Activated CD4-positive, alpha-beta T cell treated with anti-CD3 and anti-CD28 coated beads for 4 hours (primary cell): Measurements from ENCODE around the gene EWSR1.

ENCODE experiments used
- DNase-seq, 2 donors: peaks; one replicate each; pipeline ENCODE4 v3.0.0-alpha.2; 2020

Gene EWSR1

DNA sequence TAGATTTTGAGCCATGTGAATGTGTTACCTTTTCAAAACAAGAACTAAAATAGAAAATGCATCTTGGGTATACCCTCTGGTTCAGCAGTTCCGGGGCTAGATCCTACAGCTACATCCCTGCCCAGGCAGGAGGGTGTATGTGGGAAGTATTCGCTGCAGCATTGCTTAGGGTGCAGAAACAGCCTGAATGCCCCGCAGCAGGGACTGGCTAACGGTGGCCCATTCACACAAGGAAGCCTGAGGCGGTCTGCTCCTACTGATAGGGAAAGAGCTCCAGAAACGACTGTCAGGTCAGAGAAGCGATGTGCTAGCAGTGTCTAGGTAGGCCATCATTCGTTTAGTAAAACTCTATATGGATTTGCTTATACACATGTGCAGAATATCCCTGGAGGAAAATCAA lies 57.3 kb downstream of the EWSR1 start:
- no peak for DNase-seq

DNA sequence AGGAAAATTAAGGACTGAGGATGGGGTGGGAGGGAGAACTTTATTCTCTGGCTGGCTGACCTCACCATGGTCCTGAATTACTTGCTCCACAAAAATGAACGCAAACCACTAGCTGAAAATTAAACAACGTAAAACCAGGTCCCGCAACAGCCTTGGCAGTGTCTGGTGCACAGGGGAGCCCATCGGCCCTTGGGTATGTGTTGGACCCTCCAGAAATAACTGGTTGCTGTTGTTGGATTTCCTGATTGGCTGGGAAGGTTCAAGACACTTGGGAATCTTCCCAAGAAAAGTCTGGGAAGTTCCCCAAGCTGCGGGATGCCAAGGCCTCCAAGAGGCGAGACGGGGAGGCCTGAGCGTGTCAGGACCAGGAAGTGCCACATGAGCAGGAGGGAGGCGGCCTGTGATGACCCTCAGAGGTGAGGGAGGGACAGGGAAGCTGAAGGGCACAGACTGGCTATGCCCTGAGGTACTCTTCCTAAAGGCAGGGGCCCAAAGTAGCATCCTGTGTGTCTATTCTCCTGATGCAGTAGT lies 57.8 kb downstream of the EWSR1 start:
- DNase-seq, result no peak

DNA sequence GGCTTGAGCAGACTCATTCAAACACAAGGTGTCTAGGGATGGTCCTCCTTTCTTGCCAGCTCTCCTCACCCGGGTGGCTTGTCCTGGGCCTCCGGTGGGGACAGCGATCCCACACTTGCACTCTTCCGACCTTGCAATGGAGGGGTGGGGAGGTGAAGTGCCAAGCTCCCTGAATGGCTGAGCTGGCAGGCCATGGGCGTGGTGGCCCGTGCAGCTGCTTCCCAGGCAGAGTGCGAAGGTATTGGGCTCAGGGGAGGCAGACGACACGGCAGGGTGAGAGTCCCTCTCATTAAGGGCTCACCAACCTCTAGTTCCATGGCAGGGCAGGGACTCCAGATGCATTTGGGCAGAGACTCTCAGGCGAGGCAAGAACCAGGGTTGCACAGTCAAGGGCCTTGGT lies 58.4 kb downstream of the EWSR1 start:
- DNase-seq, result no peak

DNA sequence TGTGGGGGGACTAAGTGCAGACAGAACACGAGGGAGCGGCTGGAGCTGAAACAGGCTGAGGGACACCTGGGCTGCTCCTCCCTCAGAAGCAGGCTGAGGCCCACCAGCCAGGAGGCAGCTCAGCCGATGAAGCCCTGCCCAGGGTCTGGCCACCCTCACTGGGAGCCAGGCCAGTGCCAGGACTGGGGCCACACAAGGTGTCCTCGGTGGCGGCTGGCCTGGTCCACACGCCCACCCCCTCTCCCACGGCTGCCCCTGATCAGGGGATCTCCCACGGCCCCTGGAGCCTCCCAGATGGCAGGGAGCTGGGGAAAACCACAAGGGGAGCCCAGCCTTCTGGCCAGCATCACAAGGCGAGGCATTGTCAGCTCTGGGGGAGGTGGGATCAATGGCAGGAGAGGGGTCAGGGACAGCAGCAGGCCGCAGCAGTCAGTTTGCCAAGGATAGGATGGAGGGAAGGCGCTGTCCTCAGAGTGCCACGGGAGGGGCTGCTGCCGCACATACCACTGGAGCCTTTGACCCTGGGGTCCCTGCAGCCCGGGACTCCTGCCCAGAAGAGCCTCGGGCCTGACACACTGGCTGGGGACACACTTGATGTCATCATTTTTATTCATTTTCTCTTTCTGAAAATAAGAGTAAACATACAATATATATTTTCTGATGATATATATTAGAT lies 59.2 kb downstream of the EWSR1 start:
- DNase-seq, result no peak

DNA sequence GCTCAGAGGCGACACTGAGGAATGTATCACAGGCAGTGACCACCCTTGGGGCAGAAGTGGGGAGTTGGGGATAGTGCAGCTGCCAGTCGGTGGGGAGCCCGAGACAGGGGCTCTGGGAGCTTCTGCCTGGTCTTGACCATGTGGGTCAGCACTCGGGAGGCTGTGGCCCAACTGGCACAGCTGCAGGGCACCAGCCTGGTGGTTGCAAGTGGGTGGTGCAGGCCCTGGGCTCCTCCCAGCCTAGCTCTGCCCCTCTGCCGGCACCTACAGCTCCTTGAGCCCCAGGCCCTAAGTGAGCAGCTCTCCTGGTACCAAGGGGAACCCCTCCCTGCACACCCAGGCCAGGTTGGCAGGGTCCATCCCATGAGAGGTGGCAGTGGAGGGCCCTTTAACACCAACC lies 60.0 kb downstream of the EWSR1 start:
- no peak for DNase-seq

DNA sequence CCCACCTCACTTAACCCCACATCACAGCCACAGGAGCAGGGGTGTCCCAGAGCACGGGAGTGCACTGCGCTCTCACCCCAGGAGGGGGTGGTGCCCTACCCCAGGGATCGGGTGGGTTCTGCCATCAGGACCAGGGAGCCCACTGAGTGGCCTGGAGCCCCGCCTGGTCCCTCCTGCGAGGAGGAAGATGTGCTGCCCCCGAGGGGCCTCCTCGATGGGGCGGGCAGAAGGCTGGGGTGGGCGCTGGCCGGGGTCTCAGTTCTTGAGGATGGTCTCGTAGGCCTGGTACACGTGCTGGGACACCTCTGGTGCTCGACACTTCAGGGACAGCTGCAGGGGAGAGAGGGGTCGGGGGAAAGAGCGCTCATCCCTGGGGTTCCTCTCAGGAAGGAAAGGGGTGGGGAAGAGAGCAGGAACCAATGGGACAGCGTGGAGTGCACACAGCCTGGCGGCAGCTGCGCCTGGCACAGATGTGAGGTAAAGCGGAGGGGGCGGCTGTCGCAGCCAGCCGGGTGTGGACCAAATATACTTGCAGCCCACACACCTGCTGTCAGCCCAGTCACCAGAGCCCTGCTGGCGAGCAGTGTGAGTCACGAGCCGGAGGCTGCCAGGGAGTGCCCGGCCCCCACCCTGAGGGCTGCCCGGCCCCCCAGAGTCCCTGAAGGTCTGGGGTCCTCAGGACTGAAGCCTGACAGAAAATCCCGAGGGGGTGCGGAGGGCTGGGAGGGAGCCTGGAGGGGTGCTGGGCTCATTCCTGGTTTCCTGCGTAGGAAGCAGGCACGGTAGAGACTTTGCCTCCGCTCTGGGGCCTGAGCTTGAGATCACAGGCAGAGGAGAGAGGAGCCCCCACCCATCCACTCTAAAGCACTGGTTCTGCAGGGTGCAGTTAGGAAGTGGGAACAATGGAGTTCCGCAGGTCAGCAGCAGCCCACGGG lies 60.8 kb downstream of the EWSR1 start:
- no peak for DNase-seq

DNA sequence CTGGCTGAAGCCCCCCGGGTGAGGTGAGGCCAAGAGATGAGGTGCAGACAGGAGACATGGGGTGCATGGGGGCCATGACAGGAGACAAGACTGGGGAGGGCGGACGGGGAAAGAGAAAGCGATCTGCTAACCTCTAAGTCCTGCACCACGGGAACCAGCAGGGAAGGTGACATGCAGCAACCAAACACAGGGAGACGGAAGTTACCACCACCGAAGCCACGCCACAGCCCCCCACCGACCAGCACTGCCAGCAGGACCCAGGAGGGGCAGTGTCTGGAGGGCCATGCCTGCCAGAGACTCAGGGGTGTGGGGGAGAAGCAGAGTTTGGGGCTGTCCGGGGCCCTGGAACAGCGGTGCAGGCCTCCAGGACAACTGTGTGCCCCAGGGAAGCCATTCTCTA lies 61.5 kb downstream of the EWSR1 start:
- no peak for DNase-seq

DNA sequence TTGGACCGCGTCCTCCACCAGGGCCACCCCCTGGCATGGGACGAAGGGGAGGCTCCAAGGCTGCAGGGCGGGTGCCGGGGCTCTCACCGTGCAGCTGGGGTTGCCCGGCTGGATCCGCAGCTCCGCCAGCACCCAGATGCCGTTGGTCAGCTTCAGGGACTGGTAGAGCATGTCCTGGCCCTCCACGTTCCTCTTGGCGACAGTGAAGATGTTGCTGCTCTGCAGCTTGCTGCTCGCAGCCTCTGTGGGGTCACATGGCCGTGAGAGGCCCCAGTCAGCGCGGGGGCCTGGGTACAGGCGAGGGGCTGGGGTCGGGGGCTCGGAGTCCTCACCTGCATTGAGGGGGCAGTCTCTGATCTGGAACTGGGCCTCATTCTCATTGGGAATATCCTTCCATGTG lies 62.2 kb downstream of the EWSR1 start:
- DNase-seq, result no peak

DNA sequence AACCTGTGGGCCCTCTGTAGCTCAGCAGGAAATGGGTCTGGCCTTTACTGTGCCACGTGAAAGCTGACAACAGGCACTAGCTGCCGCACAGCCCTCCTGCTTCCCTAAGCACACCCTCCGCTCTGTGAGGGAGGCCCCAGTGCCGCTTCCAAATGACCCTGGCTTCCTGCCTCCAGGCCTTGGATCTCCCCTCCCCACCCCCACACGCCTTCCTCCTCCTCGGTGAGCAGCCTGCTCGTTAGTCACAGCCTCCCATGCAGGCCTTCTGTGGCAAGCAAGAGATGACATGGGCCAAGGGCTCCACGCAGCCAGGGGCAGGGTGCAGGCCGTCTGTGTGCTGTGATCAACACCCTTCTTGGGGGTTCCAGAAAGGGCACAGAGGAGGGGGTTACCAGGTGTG lies 62.7 kb downstream of the EWSR1 start:
- no peak for DNase-seq

DNA sequence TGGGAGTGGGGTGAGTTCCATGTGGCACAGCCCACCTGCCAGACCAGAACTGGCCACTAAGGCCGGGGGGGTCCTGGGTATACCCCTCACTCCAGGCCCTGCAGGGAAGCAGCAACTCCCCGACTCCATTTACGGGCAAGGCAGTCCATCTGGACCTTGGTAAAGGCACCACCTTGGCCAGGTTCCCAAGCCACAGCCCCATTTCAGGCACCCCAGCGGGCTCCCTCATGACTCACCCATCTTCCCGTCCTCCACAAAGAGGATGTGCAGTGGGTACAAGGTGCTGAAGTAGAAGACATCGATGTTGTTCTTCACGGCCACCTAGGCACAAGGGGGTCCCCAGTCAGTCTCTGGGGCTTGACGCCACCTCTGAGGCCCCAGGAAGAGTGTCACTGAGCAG lies 63.1 kb downstream of the EWSR1 start:
- no peak for DNase-seq

DNA sequence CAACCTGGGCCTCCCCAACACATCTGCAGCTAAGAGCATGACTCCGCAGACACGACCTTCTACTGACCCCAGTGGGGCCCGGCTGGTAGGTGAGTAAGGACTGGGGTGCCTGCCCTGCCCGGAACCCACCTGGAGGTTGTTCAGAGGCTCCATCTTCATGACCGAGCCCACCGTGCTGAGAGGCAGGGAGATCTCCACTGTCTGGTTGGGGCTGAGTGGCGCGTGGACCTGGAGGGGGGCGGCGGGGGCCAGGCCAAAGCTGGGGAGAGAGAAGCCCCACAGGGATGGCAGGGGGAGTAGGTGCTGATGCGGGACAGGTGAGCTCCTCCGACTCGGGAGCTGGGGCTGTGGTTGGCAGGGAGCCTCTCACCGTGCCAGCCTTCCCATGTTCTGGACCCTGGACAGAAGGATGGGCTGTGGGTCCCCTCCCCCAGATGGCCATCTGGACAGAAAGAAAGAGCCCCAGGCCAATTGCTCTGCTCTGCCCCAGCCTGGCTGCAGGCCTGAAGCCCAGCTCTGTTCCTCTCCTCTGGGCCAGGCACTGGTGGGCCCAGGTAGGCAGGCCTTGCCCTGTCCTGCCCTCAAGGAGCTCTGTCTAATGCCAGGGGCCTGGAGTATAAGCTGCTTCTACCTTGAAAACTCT lies 63.7 kb downstream of the EWSR1 start:
- DNase-seq, result no peak

DNA sequence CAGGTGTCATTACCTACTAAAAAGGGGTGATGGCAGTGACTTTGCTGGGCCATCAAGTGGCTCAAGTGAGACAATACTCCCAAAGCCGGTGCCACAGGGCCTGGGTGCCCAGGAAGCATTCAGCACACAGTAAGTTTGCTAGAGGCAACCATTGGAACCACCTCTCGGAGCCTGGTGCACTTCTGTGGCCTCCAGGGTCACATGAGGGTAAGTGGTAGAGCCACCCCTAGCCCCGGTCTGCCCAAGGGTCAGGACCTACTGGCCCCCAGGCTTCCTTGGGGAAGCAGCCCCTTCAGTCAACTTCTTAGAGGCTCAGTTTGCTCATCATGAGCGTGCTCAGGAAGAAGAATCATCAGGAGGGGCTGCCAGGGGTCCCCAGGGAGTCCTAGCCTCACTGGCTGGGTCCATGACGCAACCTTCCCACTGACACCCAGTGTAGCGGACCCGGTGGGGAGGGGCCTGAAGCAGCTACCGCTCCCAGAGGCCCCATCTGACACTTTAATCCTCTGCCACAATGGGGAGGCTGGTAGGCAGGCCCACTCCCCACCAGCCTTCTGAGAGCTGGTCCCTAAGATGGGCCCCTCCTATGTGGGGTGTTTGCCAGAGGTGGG lies 64.9 kb downstream of the EWSR1 start:
- DNase-seq, result no peak

DNA sequence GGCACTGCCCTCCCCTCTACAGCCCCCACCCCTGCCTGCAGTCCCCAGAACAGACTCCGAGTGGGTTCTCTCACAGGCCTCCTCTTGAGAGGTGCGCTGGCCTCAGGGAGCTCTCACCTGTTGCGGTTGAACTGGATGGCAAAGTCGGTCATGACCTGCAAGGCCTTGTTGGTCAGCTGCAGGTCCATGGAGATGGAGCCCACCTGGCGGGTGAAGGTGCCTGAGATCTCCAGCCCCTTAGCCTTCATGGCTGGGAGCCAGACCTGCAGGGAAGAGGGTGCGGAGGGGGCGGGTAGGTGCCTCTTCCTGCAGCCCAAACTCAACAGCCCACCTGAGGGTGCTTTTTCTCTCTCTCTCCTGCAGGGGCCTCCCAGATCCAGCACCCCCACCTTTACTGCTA lies 66.1 kb downstream of the EWSR1 start:
- DNase-seq, result no peak

DNA sequence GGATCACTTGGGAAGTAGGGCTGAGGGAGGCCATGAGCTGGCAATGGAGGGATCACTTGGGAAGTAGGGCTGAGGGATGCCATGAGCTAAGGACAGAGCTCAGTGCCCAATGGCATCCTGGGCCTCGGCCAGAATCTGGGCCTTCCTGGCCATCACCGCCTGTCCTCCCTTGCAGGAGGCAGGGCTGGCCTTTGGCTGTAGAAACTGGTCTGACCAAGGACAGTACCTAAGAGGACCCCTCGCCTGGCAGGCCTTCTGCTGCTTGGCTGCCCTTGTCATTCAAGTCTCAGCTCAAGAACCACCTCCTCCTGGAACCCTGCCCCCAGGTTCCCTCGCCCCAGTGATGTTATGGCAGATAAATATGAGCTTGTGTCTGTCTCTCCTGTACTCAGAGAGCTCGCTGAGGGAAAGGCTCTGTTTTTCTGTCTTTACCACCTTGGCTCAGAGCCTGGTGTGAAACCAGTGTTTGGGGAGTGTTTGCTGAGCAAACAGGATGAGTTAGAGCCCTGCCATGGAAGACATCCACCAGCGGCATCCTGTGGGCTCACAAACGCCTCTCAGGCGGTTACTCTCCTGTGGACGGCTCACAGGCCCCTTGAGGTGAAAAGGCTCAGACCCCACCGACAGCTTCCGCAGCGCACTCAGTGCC lies 66.8 kb downstream of the EWSR1 start:
- no peak for DNase-seq

DNA sequence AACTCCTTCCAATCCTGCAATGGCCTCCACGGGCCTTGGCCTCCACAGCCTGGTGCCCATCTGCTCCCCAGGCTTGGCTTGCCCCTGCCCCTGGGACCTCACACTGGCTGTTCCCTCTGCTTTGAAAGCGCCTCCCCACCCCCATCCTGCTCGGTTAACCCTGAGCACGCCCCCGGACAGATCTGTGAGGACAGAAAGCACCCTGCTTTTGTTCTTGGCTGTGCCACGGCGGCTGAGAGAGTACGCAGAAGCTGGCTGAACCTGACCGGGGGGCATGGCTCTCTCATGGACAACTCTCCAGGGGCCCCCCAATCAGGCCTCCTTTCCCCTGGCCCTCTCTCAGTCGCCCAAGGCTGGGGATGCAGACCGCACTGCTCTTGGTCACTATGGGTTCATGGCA lies 67.6 kb downstream of the EWSR1 start:
- no peak for DNase-seq

DNA sequence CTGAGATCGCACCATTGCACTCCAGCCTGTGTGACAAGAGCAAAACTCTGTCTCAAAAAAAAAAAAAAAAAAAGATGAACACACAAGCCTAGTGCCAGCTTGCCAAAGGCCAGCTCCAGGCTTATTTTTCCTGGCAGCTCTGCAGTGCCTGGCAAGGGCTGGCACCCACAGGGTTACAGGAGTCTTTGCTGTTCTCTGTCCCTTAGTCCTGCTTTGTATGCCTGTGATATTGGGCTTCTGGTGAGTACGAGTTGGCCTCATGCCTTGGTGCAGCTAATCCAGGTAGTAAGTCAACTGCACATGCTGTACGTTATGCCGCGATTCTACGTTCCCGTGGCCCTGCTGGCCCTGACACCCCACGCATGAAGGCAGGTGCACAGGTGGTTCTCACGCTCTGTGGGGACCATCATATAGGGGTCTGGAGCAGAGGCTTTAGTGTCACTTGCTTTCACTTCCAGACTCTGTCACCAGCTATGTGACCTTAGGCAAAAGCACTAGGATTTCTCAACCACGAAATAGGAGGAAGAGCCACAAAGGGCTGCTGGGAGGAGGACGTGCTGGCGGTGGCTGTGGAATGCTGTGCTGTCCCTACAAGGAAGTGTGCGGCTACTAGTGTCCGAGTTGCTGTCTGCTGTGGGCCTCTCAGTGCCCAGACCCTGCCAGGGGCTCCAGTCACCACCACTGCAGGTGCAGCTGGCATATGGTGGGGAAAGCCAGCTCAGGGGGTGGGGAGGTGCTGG lies 68.9 kb downstream of the EWSR1 start:
- no peak for DNase-seq

DNA sequence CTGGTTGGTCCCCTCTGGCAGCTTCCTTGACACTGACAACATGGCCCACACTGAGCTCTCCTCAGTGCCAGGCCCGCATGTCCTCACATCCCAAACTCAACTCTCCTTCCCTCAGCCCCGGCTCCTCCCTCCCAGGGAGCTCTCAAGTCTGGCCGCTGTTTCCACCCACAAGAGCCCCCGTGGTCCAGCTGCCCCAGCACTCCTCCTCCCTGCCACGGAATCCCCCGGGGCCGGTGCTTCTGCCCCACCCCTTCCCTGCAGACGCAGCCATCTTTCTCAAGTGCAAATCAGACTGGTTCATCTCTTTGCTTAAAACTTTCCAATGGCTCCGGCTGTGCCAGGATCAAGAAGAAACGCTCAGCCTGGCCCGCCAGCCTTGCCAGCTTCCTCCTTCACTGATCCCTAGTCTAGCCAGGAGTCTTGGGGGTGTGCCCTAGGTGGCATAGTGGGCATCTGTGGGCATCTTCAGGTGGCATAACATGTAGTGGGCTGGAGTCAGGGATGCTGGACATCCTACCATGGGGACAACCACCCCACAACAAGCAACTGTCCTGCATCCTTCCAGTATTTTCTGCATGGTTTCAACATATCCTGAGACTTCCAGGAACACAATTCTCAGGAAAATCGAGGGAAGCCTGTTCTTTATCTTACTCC lies 69.7 kb downstream of the EWSR1 start:
- no peak for DNase-seq

DNA sequence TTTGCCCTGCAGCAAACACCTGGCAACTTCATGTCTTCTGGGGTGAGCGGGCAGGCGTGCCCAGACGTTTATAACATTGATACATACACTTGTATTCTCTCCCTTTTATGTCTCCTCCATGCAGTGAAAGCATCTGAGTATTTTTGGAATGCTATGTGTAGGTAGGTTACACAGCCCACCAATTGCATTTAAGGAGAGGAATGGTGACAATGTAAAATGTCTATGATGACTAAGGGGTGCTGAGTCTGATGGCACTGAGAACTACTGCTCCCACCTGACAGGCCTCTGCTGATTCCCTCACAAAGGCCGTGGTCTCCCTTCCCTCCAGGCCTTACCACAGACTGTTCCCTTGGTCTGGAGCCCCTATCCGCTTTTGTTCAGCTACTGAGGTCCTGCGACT lies 70.3 kb downstream of the EWSR1 start:
- DNase-seq, result no peak

DNA sequence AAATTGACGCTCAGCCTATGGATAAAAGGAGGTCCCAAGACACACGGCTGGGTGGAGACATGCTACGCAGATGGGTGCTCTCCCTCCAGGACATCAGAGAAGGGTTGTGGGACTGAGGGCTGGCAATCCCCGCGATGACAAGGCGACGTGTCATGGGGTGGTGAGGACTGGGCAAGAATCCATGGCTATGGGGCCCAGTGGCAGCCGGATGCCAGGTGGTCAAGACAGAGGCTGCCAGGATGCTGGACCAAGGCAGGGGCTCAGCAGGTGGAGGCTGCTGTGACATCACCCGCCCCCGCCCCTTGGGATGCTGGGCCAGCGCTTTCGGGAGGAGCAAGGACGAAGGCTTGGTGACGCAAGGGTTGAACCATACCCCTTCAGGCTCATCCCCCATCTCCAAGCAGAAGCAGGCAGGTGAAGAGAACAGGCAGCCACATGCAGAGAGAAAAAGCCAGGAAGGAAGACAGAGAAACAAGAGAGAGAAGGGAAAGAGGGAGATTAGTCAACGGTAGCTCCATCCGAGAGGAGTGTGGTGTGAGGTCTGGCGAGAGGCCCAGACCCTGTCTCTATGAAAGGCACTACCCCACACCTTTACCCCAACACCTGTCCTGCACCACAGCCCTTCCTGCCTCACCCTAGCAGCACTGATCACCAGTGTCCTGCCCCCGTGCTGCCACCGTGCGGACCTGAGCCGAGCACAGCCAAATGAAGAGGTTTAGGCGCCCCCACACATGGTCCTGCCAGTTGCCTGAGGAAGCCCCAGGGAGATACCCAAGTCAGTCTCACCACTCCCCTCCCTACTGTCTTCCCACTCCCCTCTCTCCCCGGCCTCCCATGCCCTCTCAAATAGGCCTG lies 71.5 kb downstream of the EWSR1 start:
- no peak for DNase-seq

DNA sequence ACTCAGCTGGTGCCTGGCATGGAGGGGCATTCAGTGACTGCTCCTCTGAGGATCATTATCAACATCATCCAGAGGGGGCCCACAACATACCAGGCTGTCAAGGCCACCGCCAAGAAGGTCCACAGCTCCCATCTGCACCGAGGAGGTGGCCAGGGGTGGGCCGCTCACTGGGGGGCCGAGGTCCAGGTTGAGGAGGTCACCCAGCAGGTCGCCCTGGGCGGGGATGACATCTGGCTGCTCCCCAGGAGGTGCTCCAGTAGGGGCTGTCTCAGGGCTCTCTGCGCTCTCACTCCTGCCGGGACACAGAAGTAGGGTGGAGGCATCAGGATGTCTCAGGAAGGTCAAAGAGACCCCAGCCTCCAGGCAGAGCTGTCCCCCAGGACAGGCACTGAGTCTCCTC lies 72.5 kb downstream of the EWSR1 start:
- no peak for DNase-seq
